ENCODE measurements around the gene KYNU.
"Not testable (repeated sequence)": the region's sequence is repeated elsewhere in the genome, so short reads cannot be mapped to it uniquely, and the experiment has no call there.

Gene KYNU

GRCh38 chr2:142881619-142882018, 4.2 kb downstream of the KYNU start:
- POLR2A ChIA-PET, result no interaction called here

GRCh38 chr2:142882500-142882899, 5.0 kb downstream of the KYNU start:
- POLR2A ChIA-PET; DNase-seq (ENCODE audit: extremely low spot score): not testable (repeated sequence)
- CTCF ChIA-PET, result interaction anchor here (3.0 kb wide), 1 partner anchor 15 kb away, joined by 10 read pairs; no protein-coding TSS in a partner anchor

More at GRCh38 chr2:142881619-142882018, 4.2 kb downstream of the KYNU start:
- CTCF ChIA-PET, result interaction anchor here (1.3 to 3.0 kb wide), 3 partner anchors 8 to 14 kb away, joined by 3 to 10 read pairs (median 4); no protein-coding TSS in a partner anchor
- DNase-seq (ENCODE audit: extremely low spot score), result no peak
- no peak for TF ChIP-seq CTCF (IDR thresholded peaks at IDR 0.05; ENCODE audit: control extremely low read depth, extremely low read depth, low read depth, missing control alignments)

GRCh38 chr2:142883526-142883925, 6.1 kb downstream of the KYNU start:
- no peak for TF ChIP-seq CTCF (IDR thresholded peaks at IDR 0.05; ENCODE audit: control extremely low read depth, extremely low read depth, low read depth, missing control alignments)
- no peak for DNase-seq (ENCODE audit: extremely low spot score)
- ChIA-PET CTCF (interaction anchor here (1.1 to 1.7 kb wide), 3 partner anchors 8 to 30 kb away, joined by 3 to 4 read pairs (median 4); no protein-coding TSS in a partner anchor), POLR2A (no interaction called here)

GRCh38 chr2:142885543-142885942, 8.1 kb downstream of the KYNU start:
- TF ChIP-seq CTCF (IDR thresholded peaks at IDR 0.05; ENCODE audit: control extremely low read depth, extremely low read depth, low read depth, missing control alignments), result no peak
- ChIA-PET CTCF (interaction anchor here (0.9 to 1.4 kb wide), 4 partner anchors 8 to 29 kb away, joined by 3 to 6 read pairs (median 4); partner anchors contain the start of gene KYNU), POLR2A (no interaction called here)
- DNase-seq (ENCODE audit: extremely low spot score), result no peak

GRCh38 chr2:142892715-142893114, 15.3 kb downstream of the KYNU start:
- POLR2A ChIA-PET, result interaction anchor here (1.0 kb wide), 1 partner anchor 13 kb away, joined by 3 read pairs; no protein-coding TSS in a partner anchor
- no peak for TF ChIP-seq CTCF (IDR thresholded peaks at IDR 0.05; ENCODE audit: control extremely low read depth, extremely low read depth, low read depth, missing control alignments)
- CTCF ChIA-PET, result interaction anchor here (0.9 to 1.7 kb wide), 5 partner anchors 9 to 142 kb away, joined by 4 to 7 read pairs (median 4); no protein-coding TSS in a partner anchor
- DNase-seq (ENCODE audit: extremely low spot score), result peak; percentile 56

- no peak for TF ChIP-seq CTCF (IDR thresholded peaks at IDR 0.05; ENCODE audit: control extremely low read depth, extremely low read depth, low read depth, missing control alignments)
- DNase-seq (ENCODE audit: extremely low spot score), result no peak
- CTCF ChIA-PET, result interaction anchor here (0.9 to 1.7 kb wide), 5 partner anchors 9 to 141 kb away, joined by 4 to 7 read pairs (median 4); no protein-coding TSS in a partner anchor
- POLR2A ChIA-PET, result interaction anchor here (1.0 kb wide), 1 partner anchor 13 kb away, joined by 3 read pairs; no protein-coding TSS in a partner anchor
Measured at GRCh38 chr2:142893241-142893640, 15.8 kb downstream of the KYNU start.

GRCh38 chr2:142897807-142898206, 20.3 kb downstream of the KYNU start:
- no peak for DNase-seq (ENCODE audit: extremely low spot score)
- TF ChIP-seq CTCF (IDR thresholded peaks at IDR 0.05; ENCODE audit: control extremely low read depth, extremely low read depth, low read depth, missing control alignments), result no peak
- ChIA-PET POLR2A (no interaction called here), CTCF (interaction anchor here (1.0 to 3.9 kb wide), 6 partner anchors 10 to 26 kb away, joined by 3 to 15 read pairs (median 4); no protein-coding TSS in a partner anchor)

- POLR2A ChIA-PET; DNase-seq (ENCODE audit: extremely low spot score): not testable (repeated sequence)
- CTCF ChIA-PET, result interaction anchor here (1.3 to 3.9 kb wide), 4 partner anchors 8 to 21 kb away, joined by 3 to 15 read pairs (median 5); no protein-coding TSS in a partner anchor
Measured at GRCh38 chr2:142900327-142900726, 22.9 kb downstream of the KYNU start.
